ENCODE measurements around the gene ZNF579. TPM values are rescaled to one million over a fixed set of nuclear protein-coding genes. Genes with fewer than 3 reads are reported as not detected.

The ZNF579 gene
- total and polyA plus RNA-seq, 2 of the 8 experiments (the other 6 are each of a cell fraction or from before 2014, with no cell fraction given): 10.0 to 18.9 TPM

DNA sequence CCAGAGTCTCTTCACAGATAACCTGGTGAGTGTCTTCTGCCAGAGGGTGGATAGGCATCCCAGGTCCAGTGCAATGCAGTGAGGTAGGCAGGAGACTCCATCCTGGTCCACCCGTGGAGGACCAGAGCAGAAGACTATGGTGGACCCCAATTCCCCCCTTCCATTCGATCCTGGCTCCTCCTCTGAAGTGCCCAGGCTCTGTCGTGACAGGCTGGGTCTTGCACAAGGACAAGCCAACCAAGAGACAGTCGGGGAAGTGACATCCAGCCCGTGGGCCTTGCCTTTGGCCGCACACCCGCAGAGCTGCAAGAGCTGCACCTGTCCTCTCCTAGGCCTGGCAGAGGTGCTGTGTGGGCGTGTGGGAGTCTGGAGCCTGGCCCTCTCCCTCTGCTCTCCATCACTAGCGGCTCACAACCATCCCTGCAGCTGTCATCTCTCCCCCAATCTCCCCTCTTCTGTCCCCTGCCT lies 40.6 kb upstream of the ZNF579 start:
- H2AK5ac ChIP-seq (ENCODE audit: low read depth, low read length): no peak overlapping the region
- H2AFZ ChIP-seq (ENCODE audit: low read length): no peak overlapping the region
- H3K36me3 ChIP-seq (ENCODE audit: control insufficient read depth in 2 of 4, insufficient read depth in 4 of 4, low read length in 3 of 4): peaks cover 0 to 16% (median 4%) of the 10 kb centered on the region in 4 experiments; a peak in 5 of 8 replicates
- peaks cover 0 to 3% (median 0%) of the 10 kb centered on the region in 4 experiments; a peak in 3 of 7 replicates for H3K4me1 ChIP-seq (replicated peaks in 1 of 4; ENCODE audit: control insufficient read depth in 3 of 4, insufficient read depth in 4 of 4, low read length in 3 of 4)
- no peaks in the 10 kb centered on the region for H3K79me1 ChIP-seq (ENCODE audit: low read depth, low read length)
- H3K9ac ChIP-seq (replicated peaks in 1 of 4; ENCODE audit: extremely low read depth in 1 of 4, low read depth in 3 of 4, low read length in 3 of 4): no peak overlapping the region
- POLR2A ChIA-PET (ENCODE audit: partially characterized antibody): interaction anchor here (0.6 to 6.8 kb wide), 7 partner anchors 10 to 214 kb away, joined by 3 to 32 read pairs (median 4); partner anchors contain the start of genes FIZ1, UBE2S, ZNF524 and ZNF865
- H3K23me2 ChIP-seq (ENCODE audit: low read depth, low read length): no peaks in the 10 kb centered on the region
- H4K20me1 ChIP-seq (replicated peaks in 1 of 2; ENCODE audit: control insufficient read depth in 1 of 2, insufficient read depth in 2 of 2, low read length in 2 of 2): peaks cover 1 to 5% of the 10 kb centered on the region in 2 experiments
- H2BK15ac ChIP-seq (ENCODE audit: low read length): no peak overlapping the region
- H2BK20ac ChIP-seq (ENCODE audit: low read length): no peak overlapping the region
- H3K23ac ChIP-seq (ENCODE audit: insufficient read length): no peak overlapping the region
- no peak overlapping the region for H2BK5ac ChIP-seq (ENCODE audit: low read depth, low read length)
- no peak overlapping the region for H4K91ac ChIP-seq (replicated peaks; ENCODE audit: insufficient read length, low read length)
- peaks cover 0 to 2% (median 0%) of the 10 kb centered on the region in 4 experiments; a peak in 1 of 7 replicates for H3K27me3 ChIP-seq (replicated peaks in 1 of 4; ENCODE audit: control insufficient read depth in 3 of 4, extremely low read depth in 1 of 4, insufficient read depth in 3 of 4, low read length in 3 of 4)
- CTCF ChIA-PET (ENCODE audit: partially characterized antibody): interaction anchor here (0.6 to 8.0 kb wide), 4 partner anchors 11 to 478 kb away, joined by 3 to 38 read pairs (median 9); partner anchors contain the start of gene ZNF865
- H3K79me2 ChIP-seq (ENCODE audit: control insufficient read depth in 1 of 2, insufficient read depth in 2 of 2, low read length in 2 of 2): no peaks in the 10 kb centered on the region
- no peaks in the 10 kb centered on the region; a peak in 1 of 4 replicates for H3K9me3 ChIP-seq (ENCODE audit: insufficient read depth in 2 of 2, low read depth in 1 of 2, low read length in 1 of 2)
- H3K18ac ChIP-seq (ENCODE audit: extremely low read depth, low read length): no peak overlapping the region
- H3K4me3 ChIP-seq (ENCODE audit: extremely low read depth in 1 of 4, insufficient read depth in 2 of 4, low read depth in 3 of 4, low read length in 4 of 4): no peak overlapping the region
- H3K56ac ChIP-seq (replicated peaks; ENCODE audit: insufficient read length, low read depth, low read length): no peak overlapping the region
- no peak overlapping the region for H4K5ac ChIP-seq (ENCODE audit: insufficient read length, low read depth, low read length)
- H2BK12ac ChIP-seq (ENCODE audit: low read depth, low read length): no peak overlapping the region
- no peak overlapping the region for H2BK120ac ChIP-seq (replicated peaks; ENCODE audit: low read depth, low read length)
- no peak for TF ChIP-seq BRCA1 (IDR thresholded peaks at IDR 0.05; ENCODE audit: low read depth, low read length)
- TF ChIP-seq POLR2AphosphoS5 (IDR thresholded peaks at IDR 0.05; ENCODE audit: low read depth, low read length): peak; percentile 33; the same call in 1 of the 2 replicates
- H3K4me2 ChIP-seq (ENCODE audit: insufficient read depth in 1 of 2, low read depth in 2 of 2, low read length in 2 of 2): no peak overlapping the region
- no peak overlapping the region for H3K14ac ChIP-seq (ENCODE audit: insufficient read length)
- FAIRE-seq (no peak), DNase-seq (ENCODE audit: low read depth in 1 of 2, low spot score in 2 of 2) (no peak)
- 94% methylated on average over 8 of the region's 9 CpGs; no CpG with 5 or more reads in 1 of the 2 experiments for WGBS, 2 experiments (ENCODE audit: extremely low coverage in 1 of 2, insufficient coverage in 1 of 2, insufficient read length in 1 of 2, insufficient replicate concordance in 2 of 2, low coverage in 1 of 2, low lambda C conversion rate in 2 of 2, missing lambda C conversion rate in 1 of 2)
- H4K8ac ChIP-seq (ENCODE audit: extremely low read depth, insufficient read depth, low read length): no peak overlapping the region
- H3K27ac ChIP-seq (ENCODE audit: low read depth, low read length): no peak overlapping the region
- no peak overlapping the region for H3K4ac ChIP-seq (replicated peaks; ENCODE audit: insufficient read length, low read depth, low read length)

Data from H1 (cell line).